Effector memory CD8-positive, alpha-beta T cell (primary cell): Measurements from ENCODE around the gene DDAH1.

Experiments used
- ATAC-seq: fragments of 150-1000 bp; cut with Tn5 transposase; replicated peaks from 2 replicates; pipeline ENCODE4 v1.10.0; 2021; ENCODE audit warnings: mild to moderate bottlenecking, moderate library complexity
- DNase-seq, 3 experiments: peaks; one replicate each; pipeline ENCODE4 v3.0.0; 2021
- H3K27ac Mint-ChIP-seq, 2 donors: one replicate each; pipeline ENCODE4 v1.8.0; 2022; ENCODE audit warnings: mild to moderate bottlenecking in 2 of 2, mixed read lengths in 2 of 2, moderate library complexity in 2 of 2
- H3K27me3 Mint-ChIP-seq, 2 donors: one replicate each; pipeline ENCODE4 v1.8.0; 2022; ENCODE audit warnings: mixed read lengths in 2 of 2
- H3K36me3 Mint-ChIP-seq: one replicate; pipeline ENCODE4 v1.8.0; 2022; ENCODE audit warnings: mild to moderate bottlenecking, moderate library complexity, mixed read lengths; ENCODE audit not compliant: insufficient read depth
- H3K4me1 Mint-ChIP-seq, 2 donors: one replicate each; pipeline ENCODE4 v1.8.0; 2022; ENCODE audit warnings: low read depth in 2 of 2, mixed read lengths in 2 of 2
- H3K4me3 Mint-ChIP-seq, 2 donors: one replicate each; pipeline ENCODE4 v1.8.0; 2022; ENCODE audit warnings: mild to moderate bottlenecking in 2 of 2, mixed read lengths in 2 of 2, moderate library complexity in 2 of 2
- H3K9me3 Mint-ChIP-seq, 2 donors: one replicate each; pipeline ENCODE4 v1.8.0; 2022; ENCODE audit warnings: mixed read lengths in 2 of 2

DDAH1 gene

GRCh38 chr1:85328713-85329397 is 136.1 kb downstream of the DDAH1 start:
- peaks cover 31 to 32% of the 10 kb centered on the region in 2 donors for H3K27me3 Mint-ChIP-seq

GRCh38 chr1:85327759-85328158 is 137.2 kb downstream of the DDAH1 start:
- Mint-ChIP-seq H3K27ac (no peak overlapping the region), H3K4me1 (no peaks in the 10 kb centered on the region), H3K27me3 (peaks cover 32 to 33% of the 10 kb centered on the region in 2 donors), H3K36me3 (no peaks in the 10 kb centered on the region), H3K4me3 (no peak overlapping the region), H3K9me3 (peaks cover 0 to 1% of the 10 kb centered on the region in 2 donors)
- DNase-seq = no peak
- ATAC-seq = no peak

More at GRCh38 chr1:85328713-85329397, 136.1 kb downstream of the DDAH1 start:
- Mint-ChIP-seq H3K36me3 (no peaks in the 10 kb centered on the region), H3K4me1 (no peaks in the 10 kb centered on the region), H3K27ac (no peak overlapping the region), H3K9me3 (peaks cover 1 to 11% of the 10 kb centered on the region in 2 donors), H3K4me3 (no peak overlapping the region)
- ATAC-seq (no peak), DNase-seq (no peak)

- peaks cover 0 to 1% of the 10 kb centered on the region in 2 donors for H3K9me3 Mint-ChIP-seq
- H3K4me3 Mint-ChIP-seq = no peak overlapping the region
- H3K27ac Mint-ChIP-seq = no peak overlapping the region
- peaks cover 31 to 36% of the 10 kb centered on the region in 2 donors for H3K27me3 Mint-ChIP-seq
- no peak for ATAC-seq
- no peaks in the 10 kb centered on the region for H3K4me1 Mint-ChIP-seq
- no peaks in the 10 kb centered on the region for H3K36me3 Mint-ChIP-seq
- no peak for DNase-seq
Measured at GRCh38 chr1:85326851-85327250, 138.1 kb downstream of the DDAH1 start.

GRCh38 chr1:85326336-85326735 is 138.6 kb downstream of the DDAH1 start:
- Mint-ChIP-seq H3K9me3 (no peaks in the 10 kb centered on the region), H3K27me3 (peaks cover 26 to 31% of the 10 kb centered on the region in 2 donors), H3K27ac (no peak overlapping the region), H3K36me3 (no peaks in the 10 kb centered on the region), H3K4me3 (no peak overlapping the region), H3K4me1 (no peaks in the 10 kb centered on the region)
- DNase-seq (no peak), ATAC-seq (no peak)

- Mint-ChIP-seq H3K27ac (no peak overlapping the region), H3K27me3 (peaks cover 27 to 29% of the 10 kb centered on the region in 2 donors), H3K36me3 (no peaks in the 10 kb centered on the region), H3K4me3 (no peak overlapping the region), H3K4me1 (no peaks in the 10 kb centered on the region), H3K9me3 (no peaks in the 10 kb centered on the region)
- ATAC-seq (no peak), DNase-seq (no peak)
Measured at GRCh38 chr1:85325920-85326319, 139.0 kb downstream of the DDAH1 start.

GRCh38 chr1:85323770-85324169 is 141.2 kb downstream of the DDAH1 start:
- no peak overlapping the region for H3K27ac Mint-ChIP-seq
- H3K4me3 Mint-ChIP-seq = no peak overlapping the region
- no peaks in the 10 kb centered on the region for H3K9me3 Mint-ChIP-seq
- peaks cover 0 to 3% of the 10 kb centered on the region in 2 donors for H3K4me1 Mint-ChIP-seq
- H3K36me3 Mint-ChIP-seq = no peaks in the 10 kb centered on the region
- ATAC-seq (no peak), DNase-seq (no peak)
- peaks cover 40% of the 10 kb centered on the region in 2 donors for H3K27me3 Mint-ChIP-seq

- ATAC-seq = no peak
- Mint-ChIP-seq H3K4me3 (no peak overlapping the region), H3K36me3 (no peaks in the 10 kb centered on the region), H3K9me3 (no peaks in the 10 kb centered on the region), H3K27ac (no peak overlapping the region), H3K27me3 (peaks cover 48 to 51% of the 10 kb centered on the region in 2 donors), H3K4me1 (peaks cover 0 to 3% of the 10 kb centered on the region in 2 donors)
- no peak for DNase-seq
Measured at GRCh38 chr1:85322655-85323054, 142.3 kb downstream of the DDAH1 start.

- peaks cover 0 to 3% of the 10 kb centered on the region in 2 donors for H3K4me1 Mint-ChIP-seq
- peaks cover 61 to 64% of the 10 kb centered on the region in 2 donors for H3K27me3 Mint-ChIP-seq
- peak; percentile 56 for ATAC-seq
- DNase-seq = no peak
- no peak overlapping the region for H3K27ac Mint-ChIP-seq
- no peaks in the 10 kb centered on the region for H3K9me3 Mint-ChIP-seq
- H3K36me3 Mint-ChIP-seq = no peaks in the 10 kb centered on the region
- no peak overlapping the region for H3K4me3 Mint-ChIP-seq
Measured at GRCh38 chr1:85321237-85321964, 143.6 kb downstream of the DDAH1 start.

- no peaks in the 10 kb centered on the region for H3K9me3 Mint-ChIP-seq
- H3K4me1 Mint-ChIP-seq = peaks cover 0 to 3% of the 10 kb centered on the region in 2 donors
- no peaks in the 10 kb centered on the region for H3K36me3 Mint-ChIP-seq
- DNase-seq = no peak
- peaks cover 57 to 69% of the 10 kb centered on the region in 2 donors for H3K27me3 Mint-ChIP-seq
- ATAC-seq = no peak
- H3K4me3 Mint-ChIP-seq = no peak overlapping the region
- no peak overlapping the region for H3K27ac Mint-ChIP-seq
Measured at GRCh38 chr1:85320371-85321131, 144.4 kb downstream of the DDAH1 start.

GRCh38 chr1:85319931-85320330 is 145.0 kb downstream of the DDAH1 start:
- H3K27ac Mint-ChIP-seq = no peak overlapping the region
- no peaks in the 10 kb centered on the region for H3K36me3 Mint-ChIP-seq
- H3K27me3 Mint-ChIP-seq = peaks cover 53 to 67% of the 10 kb centered on the region in 2 donors
- DNase-seq = no peak
- no peak for ATAC-seq
- H3K9me3 Mint-ChIP-seq = no peaks in the 10 kb centered on the region
- no peak overlapping the region for H3K4me3 Mint-ChIP-seq
- H3K4me1 Mint-ChIP-seq = peaks cover 0 to 3% of the 10 kb centered on the region in 2 donors

GRCh38 chr1:85319491-85319890 is 145.5 kb downstream of the DDAH1 start:
- H3K9me3 Mint-ChIP-seq = no peaks in the 10 kb centered on the region
- peaks cover 53 to 67% of the 10 kb centered on the region in 2 donors for H3K27me3 Mint-ChIP-seq
- H3K36me3 Mint-ChIP-seq = no peaks in the 10 kb centered on the region
- DNase-seq (no peak), ATAC-seq (no peak)
- H3K27ac Mint-ChIP-seq = no peak overlapping the region
- H3K4me1 Mint-ChIP-seq = peaks cover 0 to 3% of the 10 kb centered on the region in 2 donors
- H3K4me3 Mint-ChIP-seq = no peak overlapping the region

GRCh38 chr1:85318217-85318616 is 146.7 kb downstream of the DDAH1 start:
- Mint-ChIP-seq H3K4me1 (peaks cover 0 to 3% of the 10 kb centered on the region in 2 donors), H3K9me3 (no peaks in the 10 kb centered on the region), H3K4me3 (no peak overlapping the region), H3K27me3 (peaks cover 59 to 79% of the 10 kb centered on the region in 2 donors), H3K27ac (no peak overlapping the region), H3K36me3 (no peaks in the 10 kb centered on the region)
- no peak for ATAC-seq
- no peak for DNase-seq

GRCh38 chr1:85317560-85317959 is 147.4 kb downstream of the DDAH1 start:
- Mint-ChIP-seq H3K27me3 (peaks cover 66 to 82% of the 10 kb centered on the region in 2 donors), H3K4me1 (peaks cover 0 to 3% of the 10 kb centered on the region in 2 donors), H3K9me3 (no peaks in the 10 kb centered on the region)

More at GRCh38 chr1:85317560-85317959, 147.4 kb downstream of the DDAH1 start:
- H3K4me3 Mint-ChIP-seq = no peak overlapping the region
- H3K27ac Mint-ChIP-seq = no peak overlapping the region
- H3K36me3 Mint-ChIP-seq = no peaks in the 10 kb centered on the region
- ATAC-seq (no peak), DNase-seq (no peak)
